Fibroblast of lung (primary cell): ENCODE results near the gene TNKS2. TPM values are rescaled to one million over a fixed set of nuclear protein-coding genes. Genes with fewer than 3 reads are reported as not detected.

Experiments used
- DNase-seq, 2 donors: peaks; one replicate each; pipeline versions ENCODE4 v3.0.0 to v3.0.0-alpha.2; 2010; ENCODE audit warnings: low read depth in 2 of 2
- H2AFZ ChIP-seq: 2 replicates; pipeline ENCODE4 v1.5.1; 2012; ENCODE audit warnings: low read length, control low read depth, inconsistent platforms
- H3K27ac ChIP-seq: 2 replicates; pipeline ENCODE4 v1.5.1; 2011; ENCODE audit warnings: low read length, control low read depth; ENCODE audit not compliant: insufficient read depth
- H3K27me3 ChIP-seq: 2 replicates; pipeline ENCODE4 v1.5.1; 2011; ENCODE audit warnings: mild to moderate bottlenecking, low read length; ENCODE audit not compliant: control insufficient read depth, insufficient read depth
- H3K36me3 ChIP-seq: 2 replicates; pipeline ENCODE4 v1.5.1; 2011; ENCODE audit warnings: low read length; ENCODE audit not compliant: control insufficient read depth, insufficient read depth
- H3K4me1 ChIP-seq: 2 replicates; pipeline ENCODE4 v1.5.1; 2011; ENCODE audit warnings: low read length; ENCODE audit not compliant: control insufficient read depth, insufficient read depth; ENCODE audit errors: extremely low read depth
- H3K4me2 ChIP-seq: 2 replicates; pipeline ENCODE4 v1.5.1; 2011; ENCODE audit warnings: low read length, control low read depth; ENCODE audit not compliant: insufficient read depth; ENCODE audit errors: extremely low read depth
- H3K4me3 ChIP-seq, 4 experiments: fragments of 200-600 bp in 1 of 4; sonication (generic) in 1 of 4; replicated peaks in 1 of 4; 2 replicates each; pipeline ENCODE4 v1.5.1; 2011 to 2016; ENCODE audit warnings: low read length in 4 of 4, low read depth in 3 of 4, mild to moderate bottlenecking in 3 of 4, control low read depth in 2 of 4, inconsistent platforms in 1 of 4, mixed read lengths in 1 of 4; ENCODE audit not compliant: insufficient read depth in 1 of 4; ENCODE audit errors: control extremely low read depth in 1 of 4
- H3K79me2 ChIP-seq: 2 replicates; pipeline ENCODE4 v1.5.1; 2012; ENCODE audit warnings: mild to moderate bottlenecking, low read length, inconsistent platforms; ENCODE audit not compliant: control insufficient read depth, insufficient read depth
- H3K9ac ChIP-seq: 2 replicates; pipeline ENCODE4 v1.5.1; 2011; ENCODE audit warnings: mild to moderate bottlenecking, low read length, control low read depth; ENCODE audit not compliant: insufficient read depth
- H3K9me3 ChIP-seq: 2 replicates; pipeline ENCODE4 v1.5.1; 2012; ENCODE audit warnings: low read depth, low read length; ENCODE audit not compliant: control insufficient read depth, insufficient read depth
- H4K20me1 ChIP-seq: 2 replicates; pipeline ENCODE4 v1.5.1; 2011; ENCODE audit warnings: low read length; ENCODE audit not compliant: control insufficient read depth, insufficient read depth; ENCODE audit errors: extremely low read depth
- CTCF ChIP-seq, 2 donors: IDR thresholded peaks in 1 of 2; conservative IDR thresholded peaks in 1 of 2; 1 replicate in 1 of 2; 2 replicates in 1 of 2; pipeline ENCODE4 v1.5.1; 2011 to 2012; ENCODE audit warnings: low read length in 2 of 2, control low read depth in 1 of 2, inconsistent platforms in 1 of 2, low read depth in 1 of 2, mild to moderate bottlenecking in 1 of 2
- EZH2 ChIP-seq: IDR thresholded peaks from 2 replicates; pipeline ENCODE4 v1.5.1; 2012; ENCODE audit warnings: low read length, control low read depth, mild to moderate bottlenecking; ENCODE audit errors: missing control alignments
- polyA plus RNA-seq, 2 donors: library from polyadenylated mRNA; depleted of rRNA in 1 of 2; stranded (reverse) in 1 of 2; unstranded in 1 of 2; fragments of >200 nt; gene quantifications; 2 replicates each; pipeline ENCODE4 v1.2.1, GENCODE V29; 2011 to 2012; ENCODE audit warnings: missing spikeins in 1 of 2
- total RNA-seq: library from RNA; depleted of rRNA; stranded (reverse); fragments of >200 nt; gene quantifications from 2 replicates; pipeline ENCODE4 v1.2.1, GENCODE V29; 2014

TNKS2 gene
- total and polyA plus RNA-seq, 2 donors (not counting 1 experiment from before 2014, with no cell fraction given): 44.6 to 61.6 TPM

- H3K9me3 ChIP-seq: no peaks in the 10 kb centered on the region
- no peaks in the 10 kb centered on the region for H3K79me2 ChIP-seq
- H3K36me3 ChIP-seq: no peaks in the 10 kb centered on the region
- no peak for DNase-seq
- TF ChIP-seq EZH2 (no peak), CTCF (conservative IDR thresholded peaks at IDR 0.05 in 1 of 2, IDR thresholded peaks at IDR 0.05 in 1 of 2; ENCODE audit: low read depth in 1 of 2, low read length in 2 of 2) (no peak)
- H3K27ac ChIP-seq: no peak overlapping the region
- H3K4me2 ChIP-seq: no peak overlapping the region
- H4K20me1 ChIP-seq: no peaks in the 10 kb centered on the region
- H3K9ac ChIP-seq: no peak overlapping the region
- no peak overlapping the region for H2AFZ ChIP-seq
- H3K4me1 ChIP-seq: no peaks in the 10 kb centered on the region
- H3K27me3 ChIP-seq: peaks cover 8% of the 10 kb centered on the region
- no peak overlapping the region for H3K4me3 ChIP-seq
Measured at GRCh38 chr10:91778485-91778884, 19.7 kb upstream of the TNKS2 start.

- H3K27ac ChIP-seq: no peak overlapping the region
- peak in 1 of 2 donors; percentile 53 for DNase-seq
- H3K27me3 ChIP-seq: peaks cover 8% of the 10 kb centered on the region
- H4K20me1 ChIP-seq: no peaks in the 10 kb centered on the region
- H3K4me3 ChIP-seq: no peak overlapping the region
- no peak overlapping the region for H3K9ac ChIP-seq
- no peaks in the 10 kb centered on the region for H3K79me2 ChIP-seq
- no peak overlapping the region for H2AFZ ChIP-seq
- no peaks in the 10 kb centered on the region for H3K36me3 ChIP-seq
- H3K9me3 ChIP-seq: no peaks in the 10 kb centered on the region
- TF ChIP-seq CTCF (conservative IDR thresholded peaks at IDR 0.05 in 1 of 2, IDR thresholded peaks at IDR 0.05 in 1 of 2; ENCODE audit: low read depth in 1 of 2, low read length in 2 of 2) (no peak), EZH2 (no peak)
- no peak overlapping the region for H3K4me2 ChIP-seq
- H3K4me1 ChIP-seq: no peaks in the 10 kb centered on the region
Measured at GRCh38 chr10:91779011-91779605, 19.1 kb upstream of the TNKS2 start.

- TF ChIP-seq CTCF (conservative IDR thresholded peaks at IDR 0.05 in 1 of 2, IDR thresholded peaks at IDR 0.05 in 1 of 2; ENCODE audit: low read depth in 1 of 2, low read length in 2 of 2) (no peak), EZH2 (no peak)
- H3K27me3 ChIP-seq: peaks cover 8% of the 10 kb centered on the region
Measured at GRCh38 chr10:91782539-91782938, 15.7 kb upstream of the TNKS2 start.

More at GRCh38 chr10:91782539-91782938, 15.7 kb upstream of the TNKS2 start:
- Histone ChIP-seq H3K27ac (no peak overlapping the region), H3K9ac (no peak overlapping the region), H3K79me2 (no peaks in the 10 kb centered on the region), H4K20me1 (no peaks in the 10 kb centered on the region), H3K9me3 (no peaks in the 10 kb centered on the region), H2AFZ (no peak overlapping the region), H3K4me3 (no peak overlapping the region), H3K36me3 (no peaks in the 10 kb centered on the region), H3K4me1 (no peaks in the 10 kb centered on the region), H3K4me2 (no peak overlapping the region)
- DNase-seq: no peak
